GM12878 (cell line): ENCODE results near the gene TMEM17. TPM values are rescaled to one million over a fixed set of nuclear protein-coding genes. Genes with fewer than 3 reads are reported as not detected.
A peak's percentile ranks its signal among the peaks of the same experiment; 100 is the strongest.

Experiments
- ATAC-seq: fragments of 200-7000 bp; cut with Tn5 transposase; 3 replicates; pipeline ENCODE4 v1.9.1; 2020; ENCODE audit warnings: mild to moderate bottlenecking, moderate library complexity
- BruUV-seq: library from RNA; stranded (reverse); fragments of 400-500 nt; replicated peaks from 2 replicates; lab custom pipeline; 2021; lab: Mats Ljungman, UMichigan
- CTCF ChIA-PET: fragments of 300-600 bp; sonication (Branson Sonifier 250); formaldehyde crosslinking; extraction: SDS; loops from one replicate; lab custom pipeline; 2021; ENCODE audit warnings: inconsistent platforms; lab: Yijun Ruan, JAX
- POLR2A ChIA-PET: fragments of 350-600 bp; formaldehyde crosslinking; extraction: SDS; loops from one replicate; lab custom pipeline; 2021; ENCODE audit warnings: inconsistent platforms; lab: Charles Lee
- RAD21 ChIA-PET: fragments of 300-600 bp; sonication (Branson Sonifier 250); formaldehyde crosslinking; loops from one replicate; lab custom pipeline; 2023; ENCODE audit warnings: antibody characterized with exemption; ENCODE audit not compliant: unreplicated experiment; lab: Charles Lee
- SMC1A ChIA-PET: fragments of 300-600 bp; sonication (Branson Sonifier 250); formaldehyde crosslinking; loops from one replicate; lab custom pipeline; 2023; ENCODE audit not compliant: unreplicated experiment, uncharacterized antibody; lab: Charles Lee
- DNase-seq: peaks from one replicate; pipeline ENCODE4 v3.0.0-alpha.2; 2011; ENCODE audit warnings: low read depth, low spot score
- FAIRE-seq: peaks from 3 replicates; lab custom pipeline; 2011; peaks lifted over from hg19 to GRCh38; lab: Jason Lieb, UNC
- H2AFZ ChIP-seq: 2 replicates; pipeline ENCODE4 v1.6.0; 2011; ENCODE audit warnings: low read depth, low read length, control low read depth; ENCODE audit not compliant: control insufficient read depth
- H3K27ac ChIP-seq: 2 replicates; pipeline ENCODE4 v1.5.1; 2011; ENCODE audit warnings: control low read depth; ENCODE audit not compliant: control insufficient read depth, insufficient read depth
- H3K27me3 ChIP-seq, 2 experiments: replicated peaks in 1 of 2; 2 replicates each; pipeline versions ENCODE4 v1.6.0 to v1.6.1; 2011; ENCODE audit warnings: low read length in 1 of 2; ENCODE audit not compliant: control insufficient read depth in 2 of 2, insufficient read depth in 2 of 2
- H3K36me3 ChIP-seq, 2 experiments: 2 replicates each; pipeline ENCODE4 v1.5.1; 2011; ENCODE audit warnings: low read length in 1 of 2; ENCODE audit not compliant: control insufficient read depth in 2 of 2, insufficient read depth in 2 of 2
- H3K4me1 ChIP-seq: 2 replicates; pipeline ENCODE4 v1.6.1; 2011; ENCODE audit warnings: mild to moderate bottlenecking, low read length, moderate library complexity, mixed read lengths; ENCODE audit not compliant: control insufficient read depth, insufficient read depth
- H3K4me2 ChIP-seq: 2 replicates; pipeline ENCODE4 v1.6.0; 2011; ENCODE audit warnings: control low read depth; ENCODE audit not compliant: control insufficient read depth, insufficient read depth
- H3K4me3 ChIP-seq: fragments of 200-600 bp; sonication (generic); 2 replicates; pipeline ENCODE4 v1.5.1; 2016
- H3K79me2 ChIP-seq: 2 replicates; pipeline ENCODE4 v1.6.0; 2011; ENCODE audit warnings: low read length; ENCODE audit not compliant: control insufficient read depth, insufficient read depth
- H3K9ac ChIP-seq: 2 replicates; pipeline ENCODE4 v1.8.0; 2011; ENCODE audit warnings: low read length, control low read depth, mixed read lengths; ENCODE audit not compliant: control insufficient read depth, insufficient read depth
- H3K9me3 ChIP-seq: replicated peaks from 3 replicates; pipeline ENCODE4 v1.5.1; 2011; ENCODE audit warnings: mild to moderate bottlenecking, low read length; ENCODE audit not compliant: control insufficient read depth, insufficient read depth
- H4K20me1 ChIP-seq: 2 replicates; pipeline ENCODE4 v1.6.0; 2011; ENCODE audit not compliant: control insufficient read depth, insufficient read depth
- CBX3 ChIP-seq: fragments of 200-600 bp; sonication (generic); IDR thresholded peaks from 2 replicates; pipeline ENCODE4 v1.6.1; 2016; ENCODE audit warnings: low read depth, borderline replicate concordance
- EED ChIP-seq: sonication (generic); IDR thresholded peaks from 2 replicates; pipeline ENCODE4 v1.6.1; 2016; ENCODE audit warnings: antibody characterized with exemption, low read depth
- HDGF ChIP-seq: fragments of 450-650 bp; IDR thresholded peaks from 2 replicates; pipeline ENCODE4 v1.6.1; 2016; ENCODE audit warnings: antibody characterized with exemption
- IKZF2 ChIP-seq, 2 experiments: fragments of 450-650 bp; IDR thresholded peaks; 2 replicates each; pipeline ENCODE4 v1.6.1; 2017; ENCODE audit warnings: mild to moderate bottlenecking in 2 of 2, moderate library complexity in 2 of 2
- PAX5 ChIP-seq: IDR thresholded peaks from 2 replicates; pipeline ENCODE4 v1.6.1; 2011; ENCODE audit warnings: low read depth, low read length, borderline replicate concordance
- RAD21 ChIP-seq: IDR thresholded peaks from 2 replicates; pipeline ENCODE4 v1.6.1; 2011; ENCODE audit warnings: mild to moderate bottlenecking, low read depth, low read length, moderate library complexity; ENCODE audit not compliant: insufficient read depth
- ZSCAN29 ChIP-seq: fragments of 450-650 bp; IDR thresholded peaks from 2 replicates; pipeline ENCODE4 v1.6.1; 2017; ENCODE audit warnings: mild to moderate bottlenecking, moderate library complexity
- whole genome bisulfite sequencing: methylation state at CpG from one replicate; pipeline ENCODE4 v1.1.6; 2016; ENCODE audit warnings: low lambda C conversion rate; ENCODE audit not compliant: insufficient replicate concordance, insufficient coverage; ENCODE audit errors: missing lambda C conversion rate; 5-methylcytosine and 5-hydroxymethylcytosine counted together
- in situ Hi-C: fragments of 300-500 bp; cut with MboI; formaldehyde crosslinking; loops from 9 replicates; pipeline ENCODE4 v1.14.3; 2018; ENCODE audit warnings: mixed read lengths
- intact Hi-C: fragments of 100-400 bp; cut with micrococcal nuclease; formaldehyde crosslinking; loops from one replicate; pipeline ENCODE4 v1.14.2; 2022; ENCODE audit not compliant: unreplicated experiment
- polyA plus RNA-seq, 11 experiments: library from polyadenylated mRNA; depleted of rRNA in 4 of 11; unstranded in 6 of 11; stranded (reverse) in 5 of 11; fragments of >200 nt; fragmentation: Nextera tagmentation in 4 of 11; fragmentation: Illumina TruSeq in 1 of 11; extraction: Ambion mirVana in 4 of 11; extraction: Trizol in 1 of 11; gene quantifications; 1 replicate in 1 of 11; 2 replicates in 10 of 11; pipeline versions ENCODE4 v1.2.1 to v1.2.3, GENCODE V29; 2011 to 2016; ENCODE audit warnings: inconsistent platforms in 2 of 11, missing spikeins in 2 of 11, low read depth in 1 of 11
- total RNA-seq, 4 experiments: library from RNA; depleted of rRNA in 3 of 4; stranded (reverse); fragments of >200 nt in 3 of 4; fragmentation: Illumina TruSeq in 1 of 4; extraction: Trizol in 1 of 4; gene quantifications; 2 replicates each; pipeline versions ENCODE4 v1.2.1 to v1.2.3, GENCODE V29; 2013 to 2021
- TF ChIP-seq, protein P1 (sequence below): IDR thresholded peaks from 2 replicates; pipeline ENCODE4 v1.6.1; 2012; ENCODE audit warnings: low read depth, low read length, improper control_type of control experiment

Gene TMEM17
- total and polyA plus RNA-seq, 10 of the 15 experiments (the other 5 are each of a cell fraction or from before 2014, with no cell fraction given) = 0.87 to 2.6 (median 1.4) TPM

GRCh38 chr2:62460175-62460574 lies 45.8 kb downstream of the TMEM17 start:
- no peaks in the 10 kb centered on the region for H3K9me3 ChIP-seq
- no peak for FAIRE-seq
- no TSS peak for BruUV-seq
- H3K27me3 ChIP-seq = no peaks in the 10 kb centered on the region
- 30% methylated on average over 5 of the region's 5 CpGs for WGBS
- RAD21 ChIA-PET = interaction anchor here (0.9 to 8.9 kb wide), 3 partner anchors 277 to 313 kb away, joined by 3 to 183 read pairs (median 9); no protein-coding TSS in a partner anchor
- H3K36me3 ChIP-seq = no peaks in the 10 kb centered on the region
- no peak overlapping the region for H3K4me2 ChIP-seq
- no peak for DNase-seq
- SMC1A ChIA-PET = interaction anchor here (0.6 to 11.7 kb wide), 7 partner anchors 11 to 767 kb away, joined by 3 to 201 read pairs (median 4); no protein-coding TSS in a partner anchor
- POLR2A ChIA-PET = no interaction called here
- no peak for ATAC-seq
- no peaks in the 10 kb centered on the region for H3K79me2 ChIP-seq
- H4K20me1 ChIP-seq = no peaks in the 10 kb centered on the region
- intact Hi-C loops = loop anchor here (5.0 kb wide), 1 partner anchor 727 kb away; no protein-coding TSS in a partner anchor
- no peak overlapping the region for H2AFZ ChIP-seq
- CTCF ChIA-PET = interaction anchor here (0.6 to 11.6 kb wide), 2 partner anchors 268 to 315 kb away, joined by 3 to 249 read pairs; no protein-coding TSS in a partner anchor
- H3K27ac ChIP-seq = no peak overlapping the region
- in situ Hi-C loops = loop anchor here (25.0 kb wide), 1 partner anchor 1027 kb away; no protein-coding TSS in a partner anchor
- no peak overlapping the region for H3K4me3 ChIP-seq
- no peaks in the 10 kb centered on the region for H3K4me1 ChIP-seq
- H3K9ac ChIP-seq = no peak overlapping the region
- TF ChIP-seq CBX3 (no peak), PAX5 (peak; percentile 93)

GRCh38 chr2:62459672-62460071 lies 46.3 kb downstream of the TMEM17 start:
- H3K4me2 ChIP-seq = no peak overlapping the region
- ChIA-PET RAD21 (interaction anchor here (0.9 to 8.9 kb wide), 4 partner anchors 49 to 313 kb away, joined by 3 to 183 read pairs (median 6); no protein-coding TSS in a partner anchor), CTCF (interaction anchor here (11.6 kb wide), 1 partner anchor 316 kb away, joined by 249 read pairs; no protein-coding TSS in a partner anchor), POLR2A (no interaction called here), SMC1A (interaction anchor here (0.8 to 11.7 kb wide), 6 partner anchors 12 to 484 kb away, joined by 3 to 201 read pairs (median 6); no protein-coding TSS in a partner anchor)
- H3K9me3 ChIP-seq = no peaks in the 10 kb centered on the region
- H3K9ac ChIP-seq = no peak overlapping the region
- TF ChIP-seq, protein P1, sequence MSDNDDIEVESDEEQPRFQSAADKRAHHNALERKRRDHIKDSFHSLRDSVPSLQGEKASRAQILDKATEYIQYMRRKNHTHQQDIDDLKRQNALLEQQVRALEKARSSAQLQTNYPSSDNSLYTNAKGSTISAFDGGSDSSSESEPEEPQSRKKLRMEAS = no peak
- no peak for TF ChIP-seq EED
- TF ChIP-seq IKZF2 (IDR thresholded peaks at IDR 0.05) = no peak
- TF ChIP-seq RAD21 = no peak
- TF ChIP-seq ZSCAN29 = no peak
- TF ChIP-seq HDGF = no peak
- no peaks in the 10 kb centered on the region for H3K79me2 ChIP-seq
- no peaks in the 10 kb centered on the region for H4K20me1 ChIP-seq
- no peaks in the 10 kb centered on the region for H3K4me1 ChIP-seq
- no peak overlapping the region for H3K27ac ChIP-seq
- no peak overlapping the region for H3K4me3 ChIP-seq
- no peaks in the 10 kb centered on the region for H3K36me3 ChIP-seq
- BruUV-seq = no TSS peak
- WGBS = 45% methylated on average over 2 of the region's 2 CpGs
- intact Hi-C loops (loop anchor here (2.0 to 10.0 kb wide), 3 partner anchors 595 to 1029 kb away; partner anchors contain the start of gene OTX1), in situ Hi-C loops (loop anchor here (5.0 to 25.0 kb wide), 2 partner anchors 313 to 1028 kb away; no protein-coding TSS in a partner anchor)
- DNase-seq = no peak
- no peak overlapping the region for H2AFZ ChIP-seq
- no peak for FAIRE-seq
- no peak for ATAC-seq
- H3K27me3 ChIP-seq = no peaks in the 10 kb centered on the region
